Measurements from ENCODE around the gene SUPT20HL1. TPM values are rescaled to one million over a fixed set of nuclear protein-coding genes. Genes with fewer than 3 reads are reported as not detected.

The SUPT20HL1 gene
- total and polyA plus RNA-seq, 12 donors = 0.17 TPM; not detected in 11

- DNase-seq = no peak
- 71 to 85% (median 79%) methylated on average over 1 of the region's 1 CpG for WGBS, 4 donors
- H3K4me1 ChIP-seq (replicated peaks in 1 of 2) = no peaks in the 10 kb centered on the region
- H3K4me3 ChIP-seq = no peak overlapping the region
- H3K27ac ChIP-seq = no peak overlapping the region
- intact Hi-C loops (cut with DNase I) = no loop called here
- H3K27me3 ChIP-seq = peaks cover 12% of the 10 kb centered on the region
- TF ChIP-seq CTCF (IDR thresholded peaks at IDR 0.05) (no peak), POLR2A (IDR thresholded peaks at IDR 0.05) (no peak)
- H3K36me3 ChIP-seq (replicated peaks in 1 of 2) = no peaks in the 10 kb centered on the region
- no peaks in the 10 kb centered on the region for H3K9me3 ChIP-seq (replicated peaks in 1 of 3)
These were observed 27.1 kb upstream of the SUPT20HL1 start for GRCh38 chrX:24333371-24333770.

GRCh38 chrX:24334461-24334860 is 26.0 kb upstream of the SUPT20HL1 start:
- H3K9me3 ChIP-seq (replicated peaks in 1 of 3) = no peaks in the 10 kb centered on the region
- DNase-seq = no peak
- TF ChIP-seq POLR2A (IDR thresholded peaks at IDR 0.05) (no peak), CTCF (IDR thresholded peaks at IDR 0.05) (no peak)
- no peaks in the 10 kb centered on the region for H3K36me3 ChIP-seq (replicated peaks in 1 of 2)
- no peaks in the 10 kb centered on the region for H3K4me1 ChIP-seq (replicated peaks in 1 of 2)
- no peak overlapping the region for H3K4me3 ChIP-seq
- H3K27ac ChIP-seq = no peak overlapping the region
- H3K27me3 ChIP-seq = peaks cover 14% of the 10 kb centered on the region
- intact Hi-C loops (cut with DNase I) = no loop called here

- Histone ChIP-seq H3K36me3 (replicated peaks in 1 of 2) (no peaks in the 10 kb centered on the region), H3K4me1 (replicated peaks in 1 of 2) (no peaks in the 10 kb centered on the region), H3K27me3 (peaks cover 19% of the 10 kb centered on the region), H3K27ac (no peak overlapping the region), H3K9me3 (replicated peaks in 1 of 3) (no peaks in the 10 kb centered on the region), H3K4me3 (no peak overlapping the region)
- intact Hi-C loops (cut with DNase I) = no loop called here
- TF ChIP-seq CTCF (IDR thresholded peaks at IDR 0.05) (no peak), POLR2A (IDR thresholded peaks at IDR 0.05) (no peak)
- no peak for DNase-seq
- 58 to 83% (median 76%) methylated on average over 1 of the region's 1 CpG for WGBS, 4 donors
These were observed 24.6 kb upstream of the SUPT20HL1 start for GRCh38 chrX:24335871-24336270.

GRCh38 chrX:24339911-24340310 is 20.5 kb upstream of the SUPT20HL1 start:
- H3K4me1 ChIP-seq (replicated peaks in 1 of 2) = no peaks in the 10 kb centered on the region
- H3K27ac ChIP-seq = no peak overlapping the region
- TF ChIP-seq CTCF (IDR thresholded peaks at IDR 0.05) (no peak), POLR2A (IDR thresholded peaks at IDR 0.05) (no peak)
- H3K4me3 ChIP-seq = no peak overlapping the region
- intact Hi-C loops (cut with DNase I) = no loop called here
- H3K9me3 ChIP-seq (replicated peaks in 1 of 3) = no peaks in the 10 kb centered on the region
- peaks cover 21% of the 10 kb centered on the region for H3K27me3 ChIP-seq
- no peak for DNase-seq
- H3K36me3 ChIP-seq (replicated peaks in 1 of 2) = no peaks in the 10 kb centered on the region

Data from adrenal gland (tissue), 12 donors.